Hepatocyte (in vitro differentiated cells): ENCODE results near the gene RPH3AL.

ENCODE experiments used
- EZH2 ChIP-seq: fragments of 200-600 bp; sonication (generic); IDR thresholded peaks from 2 replicates; pipeline ENCODE4 v1.6.1; 2016; ENCODE audit warnings: antibody characterized with exemption, mild to moderate bottlenecking, borderline replicate concordance
- TF ChIP-seq, protein P1 (sequence below): fragments of 200-600 bp; sonication (generic); IDR thresholded peaks from 2 replicates; pipeline ENCODE4 v1.5.1; 2016; ENCODE audit warnings: antibody characterized with exemption, mild to moderate bottlenecking; ENCODE audit not compliant: poor library complexity

DNA sequence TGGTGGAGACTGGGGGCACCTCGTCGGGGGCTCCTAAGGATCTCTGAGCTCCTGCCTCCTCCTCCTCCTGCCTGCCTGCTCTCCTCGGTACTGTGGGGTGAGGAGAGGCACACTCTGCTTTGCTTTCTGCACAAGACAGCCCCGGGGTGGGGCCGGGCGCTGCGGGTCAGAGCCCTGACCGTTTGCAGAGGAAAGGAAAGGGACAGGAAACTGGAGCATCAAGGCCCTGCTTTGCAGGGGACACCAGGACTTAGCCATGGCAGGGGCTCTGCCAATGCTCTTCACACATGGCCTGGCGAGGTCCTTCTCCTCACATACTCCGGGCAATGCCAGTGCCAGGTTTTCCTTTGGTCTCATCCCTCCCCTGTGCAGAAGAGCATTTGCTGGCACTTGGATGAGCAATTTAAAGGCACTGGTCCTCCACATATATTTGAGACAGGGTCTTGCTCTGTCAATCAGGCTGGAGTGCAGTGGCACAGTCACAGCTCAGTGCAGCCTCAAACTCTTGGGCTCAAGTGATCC lies 147.4 kb downstream of the RPH3AL start:
- TF ChIP-seq, protein P1, sequence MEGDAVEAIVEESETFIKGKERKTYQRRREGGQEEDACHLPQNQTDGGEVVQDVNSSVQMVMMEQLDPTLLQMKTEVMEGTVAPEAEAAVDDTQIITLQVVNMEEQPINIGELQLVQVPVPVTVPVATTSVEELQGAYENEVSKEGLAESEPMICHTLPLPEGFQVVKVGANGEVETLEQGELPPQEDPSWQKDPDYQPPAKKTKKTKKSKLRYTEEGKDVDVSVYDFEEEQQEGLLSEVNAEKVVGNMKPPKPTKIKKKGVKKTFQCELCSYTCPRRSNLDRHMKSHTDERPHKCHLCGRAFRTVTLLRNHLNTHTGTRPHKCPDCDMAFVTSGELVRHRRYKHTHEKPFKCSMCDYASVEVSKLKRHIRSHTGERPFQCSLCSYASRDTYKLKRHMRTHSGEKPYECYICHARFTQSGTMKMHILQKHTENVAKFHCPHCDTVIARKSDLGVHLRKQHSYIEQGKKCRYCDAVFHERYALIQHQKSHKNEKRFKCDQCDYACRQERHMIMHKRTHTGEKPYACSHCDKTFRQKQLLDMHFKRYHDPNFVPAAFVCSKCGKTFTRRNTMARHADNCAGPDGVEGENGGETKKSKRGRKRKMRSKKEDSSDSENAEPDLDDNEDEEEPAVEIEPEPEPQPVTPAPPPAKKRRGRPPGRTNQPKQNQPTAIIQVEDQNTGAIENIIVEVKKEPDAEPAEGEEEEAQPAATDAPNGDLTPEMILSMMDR: no peak
- no peak for TF ChIP-seq EZH2
